ENCODE results near the gene TSPYL4.

Gene TSPYL4

DNA sequence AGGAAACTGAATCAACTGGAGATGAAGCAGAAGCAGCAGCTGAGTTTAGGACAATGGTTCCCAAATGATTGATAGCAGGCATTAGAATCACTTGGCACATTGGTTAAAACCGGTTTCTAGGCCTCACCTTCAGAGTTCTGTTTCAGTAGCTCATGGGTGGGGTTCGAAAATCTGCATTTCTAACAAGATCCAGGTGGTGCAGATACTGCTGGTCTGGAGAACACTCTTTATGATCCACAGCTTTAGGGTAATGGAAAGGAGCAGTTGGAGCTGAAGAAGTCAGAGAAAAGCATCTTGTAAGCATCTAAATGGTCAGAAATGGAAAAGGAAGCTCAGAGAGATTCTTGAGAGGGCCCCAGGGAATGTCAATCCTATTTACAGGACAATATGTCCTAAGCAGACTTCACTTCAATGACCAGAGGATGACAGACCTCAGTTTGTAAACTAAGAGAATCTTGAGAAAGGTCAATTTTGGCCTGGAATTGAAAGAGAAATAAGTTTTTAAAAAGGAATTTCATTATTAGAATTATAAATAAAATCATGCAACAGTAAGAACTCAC, 17.4 kb upstream of the TSPYL4 start:
- no peak overlapping the region for H3K4me3 ChIP-seq (ENCODE audit: low read depth, low read length)

DNA sequence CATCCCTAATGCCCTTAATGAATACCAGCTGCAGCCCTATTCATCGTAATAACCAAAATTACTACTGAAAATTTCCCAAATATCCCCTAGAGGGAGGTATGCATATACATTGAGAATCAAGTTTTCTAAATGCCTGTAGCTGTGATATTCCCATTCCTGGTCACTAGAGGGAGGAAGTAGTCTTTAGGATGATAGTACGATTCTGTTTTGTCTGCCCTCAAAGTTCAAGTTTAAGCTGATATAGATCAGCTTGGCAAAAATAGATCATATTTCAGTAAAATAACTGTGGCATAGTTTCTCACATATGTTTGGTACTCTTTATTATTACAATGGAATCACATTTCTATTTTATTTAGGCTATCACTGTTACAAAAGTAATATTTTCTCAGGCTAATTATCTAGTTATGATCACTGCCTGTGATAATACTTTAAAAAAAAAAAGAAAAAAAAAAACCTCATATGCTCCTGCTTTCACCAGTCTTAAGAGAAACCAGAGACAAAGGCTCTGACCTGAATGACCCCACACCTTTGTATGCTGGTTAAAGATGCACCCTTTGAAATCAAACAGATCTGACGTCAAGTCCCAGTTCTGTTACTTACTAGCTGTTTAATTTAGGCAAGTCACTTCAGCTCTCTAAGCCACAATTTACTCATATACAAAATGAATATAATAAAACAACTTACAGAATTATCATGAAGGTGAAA, 14.9 kb upstream of the TSPYL4 start:
- no peak overlapping the region for H3K4me3 ChIP-seq (ENCODE audit: low read depth, low read length)

DNA sequence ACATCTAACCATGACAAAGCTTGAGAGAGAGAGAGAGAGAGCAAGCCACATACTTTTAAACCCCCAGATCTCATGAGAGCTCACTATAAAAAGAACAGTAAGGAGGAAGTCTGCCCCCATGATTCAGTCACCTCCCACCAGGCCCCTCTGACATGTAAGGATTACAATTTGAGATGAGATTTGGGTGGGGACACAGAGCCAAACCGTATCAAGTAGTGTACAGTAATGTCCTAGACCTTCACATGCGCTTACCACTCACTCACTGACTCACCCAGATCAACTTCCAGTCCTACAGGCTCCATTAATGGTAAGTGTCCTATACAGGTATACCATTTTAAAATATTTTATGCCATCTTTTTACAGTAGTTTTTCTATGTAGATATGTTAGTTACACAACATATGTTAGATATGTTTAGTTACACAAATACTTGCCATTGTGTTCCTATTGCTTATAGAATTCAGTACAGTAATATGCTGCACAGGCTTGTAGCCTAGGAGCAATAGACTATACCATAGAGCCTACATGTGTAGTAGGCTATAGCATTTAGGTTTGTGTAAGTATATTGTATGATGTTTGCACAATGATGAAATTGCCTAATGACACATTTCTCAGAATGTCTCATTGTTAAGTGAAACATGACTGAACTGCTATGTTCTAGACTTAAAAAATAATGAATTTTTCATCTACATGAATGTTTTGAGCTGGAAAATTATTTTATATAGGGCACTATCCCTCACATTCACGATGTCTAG, 14.1 kb upstream of the TSPYL4 start:
- H3K4me3 ChIP-seq (ENCODE audit: low read depth, low read length): no peak overlapping the region

DNA sequence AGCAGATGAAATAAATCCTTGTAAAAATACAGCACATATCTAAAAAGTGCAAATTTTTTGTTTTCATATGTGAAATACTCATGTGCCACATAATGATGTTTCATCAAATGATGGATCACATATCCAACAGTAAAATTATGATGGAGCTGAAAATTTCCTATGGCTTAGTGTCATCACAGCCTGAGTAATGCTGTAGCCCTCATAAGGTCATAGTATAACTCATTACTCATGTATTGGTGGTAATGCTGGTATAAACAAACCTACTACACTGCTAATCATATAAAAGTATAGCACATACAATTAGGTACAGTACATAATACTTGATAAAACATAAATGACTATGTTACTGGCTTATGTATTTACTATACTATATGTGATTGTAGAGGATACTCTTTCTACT, 12.9 kb upstream of the TSPYL4 start:
- H3K4me3 ChIP-seq (ENCODE audit: low read depth, low read length): no peak overlapping the region

DNA sequence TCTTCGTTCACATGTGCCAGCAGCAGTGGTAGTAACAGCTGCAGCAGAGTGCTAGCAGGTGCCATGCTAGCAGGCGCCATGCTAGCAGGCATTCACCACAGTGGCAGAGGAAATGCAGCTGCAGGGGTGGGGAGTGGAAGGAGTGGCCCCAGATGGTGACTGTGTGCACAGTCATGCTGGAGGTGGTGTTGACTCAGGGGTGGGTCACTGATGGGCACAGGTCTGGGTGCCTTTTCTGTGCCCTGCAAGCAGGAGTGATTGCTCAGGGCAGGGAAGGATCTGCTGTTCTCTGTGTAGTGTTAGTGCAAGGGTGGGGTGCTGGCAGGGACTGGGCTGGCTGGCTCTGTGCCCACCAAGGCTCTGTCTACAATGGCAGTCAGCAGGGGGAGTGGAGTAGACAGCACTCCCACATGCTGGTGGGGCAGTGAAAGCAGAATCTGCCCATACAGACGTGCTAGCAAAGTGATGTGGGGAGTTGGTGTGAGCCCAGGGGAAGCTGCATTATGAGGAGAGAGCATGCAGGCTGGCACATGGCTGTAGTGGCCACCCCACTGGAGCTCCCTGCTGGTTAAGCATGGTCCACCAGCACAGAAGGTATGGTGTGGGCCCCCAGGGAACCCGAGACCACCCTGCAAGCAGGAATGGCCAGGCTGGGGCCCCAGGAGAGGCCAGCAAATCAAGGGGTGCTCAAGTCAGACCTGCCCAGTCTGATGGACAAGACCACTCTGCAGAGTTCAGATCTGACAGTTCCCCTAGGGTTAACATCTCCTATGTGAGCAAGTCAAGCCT, 11.4 kb upstream of the TSPYL4 start:
- H3K4me3 ChIP-seq (ENCODE audit: low read depth, low read length): no peak overlapping the region

DNA sequence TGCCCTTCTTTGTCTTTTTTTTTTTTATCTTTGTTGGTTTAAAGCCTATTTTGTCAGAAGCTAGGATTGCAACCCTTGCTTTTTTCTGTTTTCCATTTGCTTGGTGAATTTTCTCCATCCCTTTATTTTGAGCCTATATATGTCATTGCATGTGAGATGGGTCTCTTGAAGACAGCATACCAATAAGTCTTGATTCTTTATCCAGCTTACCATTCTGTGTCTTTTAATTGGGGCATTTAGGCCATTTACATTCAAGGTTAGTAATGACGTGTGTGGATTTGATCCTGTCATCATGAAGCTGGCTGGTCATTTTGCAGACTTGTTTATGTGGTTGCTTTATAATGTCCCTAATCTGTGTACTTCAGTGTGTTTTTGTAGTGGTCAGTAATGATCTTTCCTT, 9.5 kb upstream of the TSPYL4 start:
- H3K4me3 ChIP-seq (ENCODE audit: low read depth, low read length): no peak overlapping the region

DNA sequence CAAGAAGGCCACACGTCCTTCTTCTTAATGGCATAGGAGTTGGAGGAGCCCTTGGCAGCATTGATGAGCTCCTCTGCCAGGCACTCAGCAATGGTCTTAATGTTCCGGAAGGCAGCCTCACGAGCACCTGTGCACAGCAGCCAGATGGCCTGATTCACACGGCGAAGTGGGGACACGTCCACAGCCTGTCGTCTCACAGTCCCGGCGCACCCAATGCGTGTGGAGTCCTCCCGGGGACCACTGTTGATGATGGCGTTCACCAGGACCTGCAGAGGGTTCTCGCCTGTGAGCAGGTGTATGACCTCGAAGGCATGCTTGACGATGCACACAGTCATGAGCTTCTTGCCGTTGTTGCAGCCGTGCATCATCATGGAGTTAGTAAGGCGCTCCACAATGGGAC, 4.6 kb upstream of the TSPYL4 start:
- no peak overlapping the region for H3K4me3 ChIP-seq (ENCODE audit: low read depth, low read length)

DNA sequence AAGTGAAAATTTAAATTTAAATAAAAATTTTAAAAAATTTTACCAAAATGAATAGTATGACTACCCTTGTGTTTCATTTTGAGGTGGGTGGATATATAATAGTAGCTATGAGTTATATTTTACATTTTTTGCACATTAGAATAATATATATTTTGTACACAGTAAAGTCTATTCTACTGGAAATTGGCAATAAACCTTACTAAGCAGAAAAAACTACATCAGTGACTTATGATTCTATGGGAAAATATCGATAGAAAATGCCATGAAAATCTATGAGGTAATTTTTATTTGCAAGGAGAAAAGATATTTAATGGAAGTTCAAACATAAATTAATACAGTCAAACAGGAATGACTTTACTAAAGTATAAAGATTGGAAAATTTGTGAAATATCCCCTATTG, 2.8 kb upstream of the TSPYL4 start:
- H3K4me3 ChIP-seq (ENCODE audit: low read depth, low read length): no peak overlapping the region

DNA sequence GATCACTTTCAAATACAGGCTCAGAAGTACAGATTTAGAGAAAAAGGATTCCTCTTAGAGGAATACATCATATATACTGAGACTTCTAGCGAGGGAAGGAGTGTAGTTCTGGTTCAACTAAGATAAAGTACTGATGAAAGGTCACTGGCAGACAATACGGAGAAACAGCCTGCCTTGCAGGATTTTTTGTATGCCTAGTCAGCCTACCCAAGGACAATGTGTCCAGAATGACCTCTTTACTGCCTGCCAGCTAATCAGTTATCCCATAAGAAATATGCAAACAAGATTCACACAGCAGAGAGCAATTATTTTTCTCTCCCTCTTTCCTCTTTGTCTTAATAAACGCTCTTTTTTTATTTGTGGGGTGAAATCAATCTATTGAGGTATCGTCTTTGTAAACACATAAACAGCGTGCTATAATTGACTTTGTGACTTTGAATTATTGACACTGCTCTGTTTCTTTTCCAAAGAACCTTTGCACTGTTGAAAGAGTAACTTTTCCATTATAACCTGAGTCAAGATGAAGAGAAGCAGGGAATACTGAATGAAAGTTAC, 1.4 kb upstream of the TSPYL4 start:
- H3K4me3 ChIP-seq (ENCODE audit: low read depth, low read length): no peak overlapping the region

DNA sequence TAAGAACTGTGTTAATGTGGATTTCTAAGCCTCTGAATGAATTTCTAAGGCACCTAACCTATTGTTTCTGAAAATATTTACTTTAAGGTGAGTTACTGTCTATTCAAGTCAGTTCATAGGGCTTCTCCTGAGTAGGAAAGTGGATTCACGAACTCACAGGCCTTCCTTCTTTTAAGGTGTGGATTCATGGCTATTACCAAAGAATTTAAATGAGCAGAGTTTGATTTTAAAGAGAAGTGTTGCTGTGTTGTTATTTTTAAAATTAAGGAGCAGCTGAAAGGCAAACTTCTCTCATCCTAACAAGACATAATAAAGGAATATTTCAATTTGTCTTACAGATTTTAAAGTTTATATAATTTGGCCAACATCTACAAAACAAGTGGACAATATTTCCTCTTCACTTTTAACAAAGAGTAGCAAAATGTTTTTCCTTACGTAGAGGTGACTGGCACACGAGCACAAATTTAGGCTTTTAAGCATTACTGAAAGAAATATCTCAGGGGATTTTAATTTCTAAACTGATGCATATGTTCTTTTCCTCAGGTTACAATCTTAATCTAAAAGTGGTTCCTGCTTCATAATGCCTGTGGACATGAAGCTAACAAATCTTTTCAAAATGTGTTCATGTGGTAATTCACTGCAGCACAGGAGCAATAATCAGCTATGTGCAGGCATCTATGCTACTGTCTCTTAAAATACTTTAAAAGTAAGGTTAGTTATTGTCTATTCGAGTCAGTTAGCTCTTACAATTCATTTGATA, 602 bp upstream of the TSPYL4 start:
- peak overlapping the region; percentile 84 for H3K4me3 ChIP-seq (ENCODE audit: low read depth, low read length)

DNA sequence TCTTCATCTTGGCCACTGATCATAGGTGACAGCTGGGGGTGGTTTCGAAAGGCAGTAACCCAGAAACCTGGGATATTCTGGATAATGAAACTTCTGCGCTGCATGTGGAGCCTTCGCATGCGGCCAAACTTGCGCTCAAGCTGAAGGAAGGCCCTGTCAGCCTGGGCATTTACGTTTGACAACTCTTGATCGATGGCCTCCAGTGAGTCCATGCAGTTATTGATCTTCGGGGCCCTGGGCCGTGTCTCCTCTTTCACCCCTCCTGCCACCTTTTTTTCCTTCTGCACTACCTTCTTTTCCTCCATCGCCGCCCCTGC, 729 bp downstream of the TSPYL4 start:
- peak overlapping the region; percentile 84 for H3K4me3 ChIP-seq (ENCODE audit: low read depth, low read length)

DNA sequence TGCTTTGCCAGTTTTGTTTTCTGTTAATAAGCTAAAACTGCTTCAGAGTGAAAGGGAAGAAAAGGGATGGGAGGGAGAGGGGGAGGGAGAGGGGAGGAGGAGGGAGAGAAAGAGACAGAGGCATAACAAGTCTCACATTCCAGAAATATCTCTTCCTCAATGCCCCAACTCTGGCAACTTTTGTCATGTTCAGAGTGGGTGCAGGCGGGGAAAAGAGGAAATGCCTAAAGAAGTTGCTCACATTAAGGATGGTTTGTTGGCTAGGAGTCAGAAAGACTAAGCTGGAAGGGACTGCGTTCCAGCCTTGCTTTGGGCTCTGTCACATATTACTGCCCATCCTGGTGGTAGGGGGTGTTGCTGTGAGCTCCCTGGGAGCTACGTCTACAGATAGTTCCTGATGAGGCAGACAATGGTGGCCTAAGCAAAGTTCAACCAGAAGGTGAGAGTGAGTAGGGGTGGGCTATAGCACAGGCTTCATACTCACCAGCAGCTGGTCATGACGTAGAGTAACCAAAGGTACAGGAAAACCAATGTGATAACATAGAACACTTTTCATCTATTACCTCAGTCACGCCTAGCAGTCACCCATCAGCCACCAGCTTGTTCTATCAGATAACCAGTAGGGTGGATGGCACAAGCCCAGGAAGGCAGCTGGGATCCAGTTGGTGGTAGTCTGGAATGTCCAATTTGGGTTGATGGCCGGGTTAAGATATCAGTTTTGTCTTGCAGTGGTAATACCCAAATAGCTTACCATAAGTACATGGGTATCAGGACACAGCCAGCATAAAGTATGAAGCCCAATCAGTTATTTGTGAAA, 2.1 kb downstream of the TSPYL4 start:
- H3K4me3 ChIP-seq (ENCODE audit: low read depth, low read length): no peak overlapping the region

DNA sequence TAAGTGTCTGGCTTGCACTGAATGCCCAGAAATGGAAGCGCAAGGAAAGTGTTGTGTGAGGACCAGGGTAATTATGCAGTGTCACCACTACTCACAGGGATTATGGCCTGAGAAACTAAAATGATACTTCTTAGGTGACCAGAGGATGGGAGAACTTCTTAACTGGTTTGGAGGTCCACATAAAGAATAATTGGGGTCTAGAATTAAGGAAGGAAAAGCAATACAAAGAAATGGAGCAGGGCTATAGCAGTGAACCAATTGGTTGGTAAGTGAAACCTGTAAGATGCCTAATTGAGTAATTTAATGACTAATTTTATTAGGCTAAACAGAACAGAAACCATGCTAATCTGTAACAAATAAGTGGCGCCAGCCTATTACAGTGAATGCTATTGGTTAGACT, 5.3 kb downstream of the TSPYL4 start:
- no peak overlapping the region for H3K4me3 ChIP-seq (ENCODE audit: low read depth, low read length)

DNA sequence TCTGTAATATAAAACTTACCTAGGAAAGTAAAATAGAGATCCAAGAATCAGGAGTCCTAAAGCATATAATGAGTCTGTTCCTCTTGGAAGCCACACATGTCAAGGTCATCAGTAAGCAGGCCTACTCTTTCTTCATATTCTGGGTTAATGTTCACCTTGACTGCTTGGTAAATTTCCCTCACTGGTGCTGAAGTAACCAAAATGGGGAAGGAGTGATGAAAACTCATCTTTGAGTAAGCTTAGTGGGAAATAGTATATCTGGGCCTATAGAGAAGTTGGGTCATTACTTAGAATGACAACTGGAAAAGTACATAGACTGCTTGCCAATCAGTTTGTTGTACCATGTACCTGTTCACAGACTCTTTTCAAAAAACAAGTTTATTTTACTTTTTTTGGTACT, 6.6 kb downstream of the TSPYL4 start:
- H3K4me3 ChIP-seq (ENCODE audit: low read depth, low read length): no peak overlapping the region

DNA sequence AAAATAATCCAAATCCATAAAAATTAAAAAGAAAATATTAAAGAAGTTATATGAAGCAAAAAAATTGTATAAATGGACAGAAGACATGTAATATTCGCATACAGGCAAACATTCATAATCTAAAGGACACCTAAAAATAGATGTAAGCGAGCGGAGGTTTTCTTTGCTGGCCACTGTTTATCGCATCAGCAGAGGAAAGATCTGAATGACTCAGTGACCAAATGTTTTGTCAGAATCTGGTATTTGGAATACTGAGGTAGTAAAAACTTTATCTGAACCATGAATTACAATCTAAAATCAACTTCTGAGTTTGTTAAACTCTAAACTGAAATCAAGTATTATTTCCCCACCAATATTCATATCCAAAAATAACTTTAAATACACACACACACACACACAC, 7.8 kb downstream of the TSPYL4 start:
- no peak overlapping the region for H3K4me3 ChIP-seq (ENCODE audit: low read depth, low read length)

DNA sequence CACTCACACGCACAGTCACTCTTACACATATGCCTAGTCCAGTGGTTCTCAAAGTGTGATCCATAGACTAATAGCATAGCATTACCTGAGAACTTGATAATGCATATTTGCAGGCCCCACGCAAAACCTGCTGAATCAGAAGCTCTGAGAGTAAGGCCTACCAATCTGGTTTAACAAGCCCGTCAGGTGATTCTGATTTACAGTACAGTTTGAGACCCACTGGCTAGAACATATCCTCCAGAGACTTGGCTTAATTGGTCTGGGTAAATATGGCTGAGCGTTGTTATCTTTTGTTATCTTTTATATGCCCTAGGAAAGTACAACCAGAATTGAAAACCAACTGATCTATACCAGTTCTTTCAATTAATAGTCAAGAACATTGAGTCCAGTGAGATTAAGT, 9.6 kb downstream of the TSPYL4 start:
- no peak overlapping the region for H3K4me3 ChIP-seq (ENCODE audit: low read depth, low read length)

DNA sequence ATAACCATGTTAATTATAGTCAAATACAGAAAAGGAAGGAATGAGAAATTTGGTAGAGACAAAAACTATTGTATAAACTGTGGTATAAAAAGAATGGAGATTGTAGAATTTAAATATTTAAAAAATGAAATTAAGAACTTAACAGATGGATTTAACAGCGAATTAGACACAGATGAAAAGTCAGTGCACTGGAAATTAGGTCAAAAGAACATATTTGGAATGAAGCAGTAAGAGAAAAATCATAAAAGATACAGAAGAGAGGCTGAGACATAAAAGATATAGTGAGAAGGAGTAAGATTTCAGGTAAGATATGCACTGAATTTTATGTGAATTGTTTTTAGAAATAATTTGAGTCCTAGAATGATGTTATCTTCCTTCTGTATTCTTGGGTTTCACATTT, 14.0 kb downstream of the TSPYL4 start:
- H3K4me3 ChIP-seq (ENCODE audit: low read depth, low read length): no peak overlapping the region

DNA sequence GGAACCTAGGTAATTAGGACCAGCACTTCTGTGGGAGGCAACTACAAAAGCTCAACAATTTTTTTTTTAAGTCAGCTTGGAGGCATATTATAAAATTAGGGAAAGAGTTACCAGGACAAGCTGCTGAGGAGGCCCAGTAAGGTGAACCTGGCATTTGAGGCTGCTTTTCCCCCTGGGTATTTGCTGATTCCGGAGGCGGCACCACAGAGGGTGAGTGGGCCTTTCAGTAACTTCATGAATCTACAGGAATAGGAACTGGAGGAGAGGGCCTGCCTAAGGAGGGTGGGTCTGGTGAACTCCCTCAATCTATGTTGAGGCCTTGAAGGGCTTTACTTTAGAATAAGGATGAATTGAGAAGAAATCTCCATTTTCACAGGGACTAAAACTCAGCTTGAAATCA, 14.6 kb downstream of the TSPYL4 start:
- H3K4me3 ChIP-seq (ENCODE audit: low read depth, low read length): no peak overlapping the region

DNA sequence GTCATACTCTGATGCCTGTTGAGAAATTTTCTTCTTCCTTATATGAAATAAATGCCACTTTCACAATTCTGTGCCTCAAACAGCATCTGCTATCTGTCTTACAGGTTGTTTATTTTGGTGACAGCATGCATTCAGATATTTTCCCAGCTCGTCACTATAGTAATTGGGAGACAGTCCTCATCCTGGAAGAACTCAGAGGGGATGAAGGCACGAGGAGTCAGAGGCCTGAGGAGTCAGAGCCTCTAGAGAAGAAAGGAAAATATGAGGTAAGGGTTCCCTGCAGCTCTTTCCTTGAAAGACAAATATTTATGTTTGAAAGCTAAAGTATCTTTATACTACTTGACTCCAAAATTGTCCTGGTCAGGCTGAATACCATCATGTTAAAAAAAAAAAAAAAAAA, 15.8 kb downstream of the TSPYL4 start:
- H3K4me3 ChIP-seq (ENCODE audit: low read depth, low read length): no peak overlapping the region

DNA sequence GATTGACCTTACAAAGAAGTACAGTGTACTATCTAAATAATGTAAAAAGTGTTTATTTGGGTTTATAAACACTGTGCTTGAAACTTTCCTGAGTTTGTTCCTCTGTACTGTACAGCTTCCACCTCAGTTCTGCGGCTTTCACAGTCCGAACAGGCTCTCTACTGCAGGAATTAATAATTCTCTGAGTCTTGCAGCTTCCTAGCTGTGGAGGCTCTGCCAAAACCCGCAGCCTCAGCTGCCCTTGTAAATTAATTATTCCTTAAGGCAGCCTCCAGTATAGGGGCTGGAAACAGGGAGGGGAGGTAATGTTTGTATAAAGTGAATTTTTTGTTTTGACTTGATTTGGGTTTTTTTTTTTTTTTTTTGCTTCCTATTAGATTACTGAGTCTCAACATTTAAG, 19.2 kb downstream of the TSPYL4 start:
- no peak overlapping the region for H3K4me3 ChIP-seq (ENCODE audit: low read depth, low read length)
